Stimulated activated CD4-positive, alpha-beta T cell treated with anti-CD3 and anti-CD28 coated beads, Interleukin-1b, Interleukin-23, amount 100 ng/mL, for 48 hours (primary cell): ENCODE data around the gene WWOX.

ENCODE experiments used
- DNase-seq: peaks from one replicate; pipeline ENCODE4 v3.0.0-alpha.2; 2020

Gene WWOX

DNA sequence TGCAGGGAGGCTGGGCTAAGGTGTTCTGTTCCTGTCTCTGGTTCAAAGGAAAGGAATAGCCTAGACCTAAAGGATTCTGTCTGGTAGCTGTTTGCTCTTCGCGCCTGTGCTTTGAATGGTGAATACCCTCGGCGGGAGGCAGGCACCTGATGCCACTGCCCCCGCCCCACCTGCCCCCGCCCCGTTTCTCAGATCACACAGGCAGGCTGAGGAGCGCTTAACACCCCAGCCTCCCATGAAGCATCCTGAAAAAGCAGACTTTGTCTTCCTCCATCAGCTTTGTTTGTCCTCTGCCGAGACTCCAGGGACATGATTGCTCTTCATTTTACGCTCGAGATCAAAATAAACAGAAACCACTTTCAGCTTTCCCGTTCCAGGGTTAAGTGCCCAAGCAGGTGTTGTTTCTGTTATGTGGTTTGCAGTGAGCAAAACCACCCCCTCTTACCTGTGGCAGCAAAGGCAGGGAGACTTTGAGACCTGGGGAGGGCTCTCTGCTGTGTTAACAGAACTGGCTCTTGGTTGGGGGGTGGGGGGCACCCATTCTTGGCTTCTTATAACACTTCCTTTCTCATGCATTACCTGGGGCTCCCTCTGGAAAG is 452.1 kb downstream of the WWOX start:
- DNase-seq, result no peak

DNA sequence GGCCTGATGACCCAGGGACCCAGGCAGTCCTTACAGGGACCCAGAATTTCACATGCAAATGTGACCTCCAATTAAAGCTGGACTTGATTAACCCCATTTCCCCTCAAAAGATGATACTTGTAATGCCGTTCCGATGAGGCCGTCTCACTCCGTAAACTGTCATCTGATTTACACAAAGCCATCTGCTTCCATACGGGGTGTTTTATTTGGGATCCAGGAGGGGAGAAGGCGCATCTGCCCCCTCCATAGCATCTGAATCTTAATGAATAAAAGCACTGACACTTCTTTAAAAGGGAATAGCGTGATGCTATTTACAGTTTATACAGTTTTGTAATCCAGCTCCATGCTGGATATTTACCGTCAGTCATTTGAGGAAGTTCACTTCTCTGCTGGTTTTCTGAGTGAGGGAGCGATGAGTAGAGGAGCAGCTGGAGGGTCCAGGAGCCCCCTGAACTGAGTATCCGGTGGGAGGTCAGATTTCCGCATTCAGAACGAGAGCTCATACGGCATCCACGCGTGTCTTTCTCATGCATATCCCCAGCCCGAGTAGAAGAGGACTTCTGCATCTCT is 452.7 kb downstream of the WWOX start:
- no peak for DNase-seq

DNA sequence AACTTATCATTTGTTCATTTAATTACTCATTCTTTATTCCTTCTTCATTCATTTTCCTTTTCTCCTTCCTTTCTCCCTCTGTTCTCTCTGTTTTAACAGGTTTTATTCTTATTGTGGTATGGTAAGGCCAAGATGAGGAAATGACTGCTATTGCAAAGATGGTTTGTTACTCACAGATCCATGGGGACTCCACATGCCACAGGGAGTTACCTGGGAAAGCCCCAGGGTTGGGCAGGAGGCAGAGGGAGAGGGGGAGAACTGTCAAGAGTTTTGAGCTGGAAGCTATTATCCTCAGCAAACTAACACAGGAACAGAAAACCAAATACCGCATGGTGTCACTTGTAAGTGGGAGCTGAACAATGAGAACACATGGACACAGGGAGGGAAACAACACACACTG is 453.3 kb downstream of the WWOX start:
- DNase-seq, result no peak

DNA sequence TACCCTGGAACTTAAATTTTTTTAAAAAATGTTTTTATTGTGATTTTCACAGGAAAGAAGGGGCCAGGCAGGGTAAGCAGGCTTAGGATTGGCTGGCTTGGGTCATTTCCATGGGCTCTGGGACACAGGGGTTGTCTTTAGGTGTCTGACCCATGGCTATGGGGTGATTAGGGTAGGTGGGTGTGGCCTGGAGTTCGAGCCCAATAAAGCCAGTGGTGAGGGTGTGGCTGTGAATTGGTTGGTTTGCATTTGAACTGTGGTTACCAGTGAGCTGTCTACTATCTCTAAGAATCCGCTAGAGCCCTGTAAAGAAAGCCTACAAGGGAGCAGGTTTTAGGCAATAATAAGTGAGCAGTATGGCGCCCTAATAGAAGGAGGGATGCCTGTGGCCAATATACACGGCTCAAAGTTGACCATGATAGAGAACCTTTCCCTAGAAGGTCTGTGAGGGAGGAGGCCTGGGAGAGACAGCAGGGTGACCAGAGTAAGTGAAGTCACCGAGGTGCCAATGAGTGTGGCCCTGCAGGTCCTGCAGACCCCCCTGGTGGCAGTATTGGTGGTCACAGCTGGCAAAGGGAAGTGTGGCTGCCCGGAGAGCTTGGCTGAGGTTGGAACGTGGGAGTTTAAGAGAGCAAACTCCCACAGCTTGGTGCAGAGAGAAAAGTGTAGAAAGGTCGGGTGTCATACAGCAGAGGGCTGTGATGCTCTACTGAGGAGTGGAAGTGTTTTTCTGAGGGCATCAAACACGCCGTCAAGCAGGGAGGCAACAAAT is 454.0 kb downstream of the WWOX start:
- DNase-seq, result no peak

DNA sequence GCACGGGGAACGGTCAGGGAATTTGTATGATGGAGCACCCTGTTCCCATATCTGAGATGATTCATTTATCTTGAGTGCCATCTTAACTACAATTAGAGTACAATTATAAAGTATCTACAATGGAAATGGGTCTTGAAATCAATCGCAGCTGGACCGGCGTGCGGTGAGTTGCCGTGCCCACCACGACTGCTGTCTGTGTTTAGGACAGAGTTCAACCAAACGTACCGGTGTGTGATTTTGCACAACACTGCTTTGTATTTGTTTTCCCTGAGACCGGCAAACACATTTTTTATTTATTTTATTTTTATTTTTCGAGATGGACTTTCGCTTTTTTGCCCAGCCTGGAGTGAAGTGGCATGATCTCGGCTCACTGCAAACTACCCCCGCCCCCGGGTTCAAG is 457.0 kb downstream of the WWOX start:
- DNase-seq, result no peak

DNA sequence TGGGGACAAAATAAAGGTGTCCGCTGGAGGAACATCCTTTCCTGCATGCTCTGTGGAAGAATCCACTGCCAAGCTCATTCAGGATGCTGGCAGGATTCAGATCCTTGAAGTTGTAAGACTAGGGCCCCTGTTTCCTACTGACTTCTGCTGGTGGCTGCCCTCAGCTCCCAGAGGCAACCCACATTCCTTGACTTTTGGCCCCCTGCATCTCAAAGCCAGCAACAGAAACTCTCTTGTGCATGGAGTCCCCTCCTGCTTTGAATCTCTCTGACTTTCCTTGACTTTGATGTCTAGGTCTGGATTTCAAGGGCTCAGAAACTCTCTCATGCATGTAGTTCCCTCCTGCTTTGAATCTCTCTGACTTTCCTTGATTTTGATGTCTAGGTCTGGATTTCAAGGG is 461.5 kb downstream of the WWOX start:
- no peak for DNase-seq

DNA sequence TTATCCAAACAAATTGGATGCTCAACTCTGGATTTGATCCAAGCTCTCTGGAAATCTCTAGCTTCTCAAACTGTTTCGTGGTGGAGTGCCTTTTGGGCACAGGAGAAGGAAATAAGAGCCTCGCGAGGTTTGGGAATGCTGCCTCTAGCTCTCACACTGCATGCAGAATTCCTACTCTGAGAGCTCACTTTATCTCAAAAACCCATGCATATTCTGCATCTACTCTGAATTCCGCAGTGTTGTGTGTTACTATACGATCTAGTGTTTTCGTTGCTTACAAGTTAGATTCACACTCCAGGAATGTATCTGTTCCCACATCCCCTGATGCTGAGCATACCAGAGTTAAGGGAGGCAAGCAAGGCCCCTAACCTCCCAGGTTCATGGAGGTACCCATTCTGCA is 462.7 kb downstream of the WWOX start:
- no peak for DNase-seq

DNA sequence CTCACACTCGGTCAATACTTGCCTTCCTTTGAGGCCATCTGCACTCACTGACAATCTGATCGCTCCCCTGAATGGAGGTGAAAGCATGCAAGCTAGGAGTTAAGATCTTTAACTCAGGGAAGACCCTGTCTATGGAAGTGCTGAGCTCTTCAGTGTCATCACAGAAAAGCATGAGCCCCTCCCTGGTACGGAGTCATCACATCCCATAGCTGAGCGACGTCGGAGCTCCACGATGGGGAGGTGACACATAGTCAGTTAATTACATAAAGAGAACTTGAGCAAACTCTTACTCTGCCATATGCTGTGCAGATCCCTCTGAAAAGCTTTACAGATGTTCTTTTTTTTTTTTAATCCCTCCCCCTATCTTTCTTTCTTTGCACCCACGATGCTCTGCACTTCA is 463.2 kb downstream of the WWOX start:
- DNase-seq, result no peak

DNA sequence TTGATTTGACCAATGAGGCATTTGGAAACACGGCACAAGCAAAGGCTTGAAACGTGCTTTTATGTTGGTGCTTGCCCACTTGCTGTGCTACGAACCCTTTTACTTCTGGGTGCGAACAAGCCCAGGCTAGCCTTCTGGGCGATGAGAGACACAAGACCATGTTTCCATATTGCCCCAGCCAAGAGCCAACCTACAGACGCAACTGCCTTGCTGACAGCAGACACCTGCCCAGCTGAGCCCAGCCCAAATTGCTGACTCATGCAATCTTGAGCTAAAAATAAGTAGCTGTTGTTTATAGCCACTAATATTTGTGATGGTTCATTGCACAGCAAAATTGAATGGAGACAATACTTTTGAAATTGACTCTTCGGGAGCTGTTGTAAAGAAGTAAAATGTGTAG is 464.5 kb downstream of the WWOX start:
- no peak for DNase-seq

DNA sequence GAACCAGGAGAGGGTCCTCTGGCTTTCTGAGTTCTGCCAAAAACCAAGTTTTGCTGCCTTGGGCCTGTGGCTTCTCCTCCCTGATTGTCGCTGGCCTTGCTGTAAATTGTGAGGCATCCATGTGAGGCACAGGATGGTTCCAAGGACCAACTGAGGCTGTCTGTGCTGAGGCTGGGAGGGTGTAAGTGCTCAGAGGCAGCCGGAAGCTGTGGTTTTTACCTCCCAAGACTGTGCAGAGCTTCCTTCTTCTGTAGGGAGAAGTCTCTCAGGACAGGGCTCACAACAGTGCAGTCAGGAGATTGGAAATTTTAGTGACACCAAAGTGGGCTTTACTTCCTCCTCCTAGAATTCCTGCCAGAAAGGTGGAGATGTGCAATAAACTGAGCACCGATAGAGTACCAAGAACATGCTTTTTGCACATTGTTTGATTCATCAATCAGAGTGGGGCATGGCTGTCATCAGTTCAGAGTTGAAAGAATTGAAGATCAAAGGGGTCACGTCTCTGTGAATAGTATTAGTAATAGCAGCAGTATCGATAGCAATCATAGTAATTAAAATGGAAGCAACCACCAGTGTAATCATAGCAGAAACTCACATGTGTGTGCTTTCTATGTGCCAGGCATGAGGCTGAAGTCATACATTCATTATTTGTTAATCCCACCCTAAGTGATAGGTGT is 467.1 kb downstream of the WWOX start:
- DNase-seq, result no peak

DNA sequence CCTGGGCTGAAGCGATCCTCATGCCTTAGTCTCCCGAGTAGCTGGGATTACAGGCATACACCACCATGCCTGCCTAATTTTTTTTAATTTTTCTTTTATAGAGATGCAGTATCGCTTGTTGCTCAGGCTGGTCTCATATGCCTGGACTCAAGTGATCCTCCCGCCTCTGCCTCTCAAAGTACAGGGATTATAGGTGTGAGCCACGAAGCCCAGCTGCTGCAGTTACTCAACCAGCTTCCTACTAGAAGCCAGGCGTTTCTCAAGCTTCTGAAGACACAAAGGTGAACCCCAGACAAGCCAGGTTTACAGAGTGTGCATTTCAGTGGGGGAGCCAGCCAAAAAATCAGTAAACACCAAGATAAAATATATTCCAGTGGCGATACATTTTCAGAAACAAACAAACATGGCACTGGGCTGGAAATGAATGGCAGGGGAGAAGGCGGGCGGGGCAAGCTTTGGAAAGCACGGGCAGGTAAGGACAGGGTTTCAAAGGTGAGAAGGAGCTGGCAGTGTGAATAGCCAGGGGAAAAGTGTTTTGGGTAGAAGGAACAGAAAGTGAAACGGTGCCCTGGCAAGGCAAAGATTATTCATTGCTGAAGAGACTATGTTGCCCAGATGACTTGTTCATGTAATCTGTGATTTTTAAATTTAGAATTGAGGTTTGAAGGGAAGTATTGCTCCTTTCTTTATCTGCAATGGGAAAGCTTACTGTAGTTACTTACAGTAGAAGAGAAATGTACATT is 471.1 kb downstream of the WWOX start:
- DNase-seq, result no peak

DNA sequence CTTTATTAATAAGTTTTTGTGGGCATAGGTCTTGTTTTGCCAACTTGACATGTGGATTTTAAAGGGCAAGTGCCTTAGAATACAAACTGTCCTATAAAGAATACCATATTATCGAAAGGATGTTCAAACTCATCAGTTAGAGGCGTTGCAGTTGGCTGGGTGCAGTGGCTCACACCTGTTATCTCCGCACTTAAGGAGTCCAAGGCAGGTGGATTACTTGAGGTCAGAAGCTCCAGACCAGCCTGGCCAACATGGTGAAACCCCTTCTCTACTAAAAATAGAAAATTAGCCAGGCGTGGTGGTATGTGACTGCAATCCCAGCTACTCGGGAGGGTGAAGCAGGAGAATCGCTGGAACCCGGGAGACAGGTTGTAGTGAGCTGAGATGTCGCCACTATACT is 472.0 kb downstream of the WWOX start:
- no peak for DNase-seq

DNA sequence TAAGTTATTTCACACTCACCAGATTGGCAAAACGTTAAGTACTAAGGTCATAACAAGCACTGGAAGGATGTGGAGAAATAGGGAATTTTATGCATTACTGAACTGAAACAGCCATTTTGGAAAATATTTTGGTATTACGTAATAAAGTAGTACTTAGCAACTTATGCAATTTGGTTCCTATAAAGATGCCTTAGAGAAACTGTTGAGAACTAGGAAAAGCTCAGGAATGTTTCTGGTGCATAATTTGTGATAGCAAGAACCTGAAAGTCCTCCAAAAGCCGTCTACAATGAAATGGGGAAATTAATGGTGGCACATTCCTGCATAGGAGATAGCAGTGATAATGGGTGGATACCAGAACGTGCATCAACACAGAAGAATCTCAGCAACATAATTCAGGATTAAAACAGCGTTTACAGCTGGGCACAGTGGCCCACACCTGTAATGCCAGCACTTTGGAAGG is 472.5 kb downstream of the WWOX start:
- DNase-seq, result no peak

DNA sequence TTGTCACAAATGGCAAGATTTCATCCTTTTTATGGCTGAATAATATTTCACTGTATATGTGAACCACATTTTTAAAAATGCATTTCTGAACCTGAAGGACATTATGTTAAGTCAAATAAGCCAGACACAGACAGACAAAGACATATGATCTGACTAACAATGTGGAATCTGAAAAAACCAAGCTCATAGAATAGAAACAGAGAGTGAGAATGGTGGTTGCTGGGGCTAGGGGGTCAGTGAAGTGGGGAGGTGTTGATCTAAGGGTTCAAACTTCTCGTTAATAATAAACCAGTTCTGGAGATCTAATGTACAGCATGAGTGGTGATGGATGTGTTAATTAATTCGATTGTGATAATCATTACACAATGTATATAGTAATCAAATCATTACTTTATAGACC is 475.1 kb downstream of the WWOX start:
- no peak for DNase-seq

DNA sequence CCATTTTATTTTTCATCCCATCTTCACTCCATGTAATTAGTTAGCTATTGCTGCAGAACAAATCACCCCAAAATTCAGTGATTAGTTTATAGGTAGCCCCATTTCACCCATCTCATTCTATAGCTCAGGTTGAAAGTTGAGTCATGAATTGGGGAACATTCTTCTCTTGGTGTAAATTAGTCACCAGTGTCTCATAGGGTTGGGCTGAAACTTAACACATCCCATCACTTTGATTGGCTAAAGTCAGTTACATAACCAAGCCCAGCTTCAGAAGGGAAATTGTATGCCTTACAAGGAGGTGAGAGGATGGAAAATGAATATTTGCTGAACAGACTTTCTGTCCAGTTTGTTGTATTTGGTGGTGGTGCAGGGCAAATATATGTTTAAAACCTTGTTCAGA is 477.5 kb downstream of the WWOX start:
- no peak for DNase-seq

DNA sequence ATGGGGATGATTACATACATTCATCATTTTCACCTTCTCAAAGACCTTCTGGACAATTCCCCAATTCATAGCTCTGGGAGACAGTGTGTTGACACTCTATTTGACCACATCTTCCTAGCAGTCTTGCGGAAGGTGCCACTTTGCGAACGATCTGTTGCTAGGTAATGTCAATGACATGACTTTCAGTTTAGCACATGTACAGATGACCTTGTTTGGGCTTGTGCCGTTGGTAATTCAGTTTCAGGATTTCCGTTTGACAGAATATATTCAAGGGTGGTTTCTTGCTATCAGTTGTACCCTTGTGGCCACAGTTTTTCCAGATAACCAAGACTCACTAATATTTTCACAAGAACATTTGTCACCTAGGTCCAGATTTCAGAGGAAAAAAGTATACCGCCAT is 478.2 kb downstream of the WWOX start:
- DNase-seq, result no peak

DNA sequence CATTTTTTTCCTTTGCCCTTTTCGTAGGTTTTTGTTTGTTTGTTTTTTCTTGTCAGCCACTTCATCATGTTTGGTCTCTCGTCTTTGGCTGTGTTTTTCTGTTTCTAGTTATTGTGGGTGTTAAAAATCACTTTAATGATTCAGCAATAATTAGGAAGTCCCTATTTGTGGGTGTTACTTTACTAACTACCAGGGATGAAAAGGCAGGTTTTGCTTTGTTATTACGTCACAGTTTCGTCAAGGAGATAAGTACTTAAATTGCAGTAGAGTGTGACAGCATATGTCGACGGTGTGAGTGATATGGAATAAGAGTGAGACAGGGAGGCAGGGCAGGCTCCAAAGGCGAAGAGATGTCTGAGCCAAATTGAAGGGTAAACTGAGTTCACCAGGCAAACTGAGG is 479.6 kb downstream of the WWOX start:
- no peak for DNase-seq

DNA sequence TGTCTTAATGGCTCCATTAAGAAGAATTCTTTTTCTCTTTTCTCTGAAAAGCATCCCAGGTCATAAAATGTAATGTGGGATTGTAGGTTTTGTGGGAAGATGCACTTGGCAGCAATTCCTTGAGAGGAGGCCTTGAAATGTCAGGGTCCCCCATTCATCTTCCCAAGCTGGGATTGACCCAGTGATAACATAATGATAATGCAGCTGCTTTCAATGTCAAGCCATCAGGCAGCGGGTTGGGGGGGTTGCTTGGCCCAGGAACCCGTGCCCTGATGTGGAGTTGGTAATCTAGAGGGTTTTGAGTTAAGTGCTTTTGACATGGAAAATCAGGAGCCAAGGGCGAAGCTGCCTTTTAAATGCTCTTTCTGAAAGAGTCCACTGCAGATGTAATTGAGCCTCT is 484.0 kb downstream of the WWOX start:
- no peak for DNase-seq

DNA sequence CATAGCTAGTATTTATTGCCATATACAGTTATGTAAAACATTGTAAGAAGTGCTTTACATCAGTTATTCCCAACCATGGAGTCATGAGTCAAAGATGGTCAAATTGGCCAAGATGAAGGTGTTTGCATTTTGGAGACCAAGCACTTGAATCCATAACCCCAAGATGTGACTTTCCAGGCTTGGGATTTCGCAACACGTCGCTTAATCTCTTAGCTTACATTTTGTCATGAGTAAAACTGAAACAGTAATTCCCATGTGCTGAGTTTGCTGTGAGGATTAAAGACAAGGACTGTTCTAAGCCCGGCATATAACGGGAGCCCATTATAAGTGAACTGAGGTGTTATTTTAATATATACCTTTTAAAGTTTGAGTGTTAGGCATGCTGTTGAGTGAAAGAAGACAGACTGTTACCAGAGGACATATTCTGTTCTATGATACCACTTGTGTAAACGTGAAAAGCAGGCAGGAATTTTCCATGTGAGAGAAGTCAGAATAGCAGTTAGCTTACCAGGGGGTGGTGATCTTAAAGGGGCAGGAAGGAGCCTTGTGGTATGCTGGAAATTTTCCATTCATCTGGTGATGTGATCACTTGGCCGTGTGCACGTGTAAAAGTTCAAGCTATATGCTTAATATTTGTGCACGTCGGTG is 484.9 kb downstream of the WWOX start:
- no peak for DNase-seq

DNA sequence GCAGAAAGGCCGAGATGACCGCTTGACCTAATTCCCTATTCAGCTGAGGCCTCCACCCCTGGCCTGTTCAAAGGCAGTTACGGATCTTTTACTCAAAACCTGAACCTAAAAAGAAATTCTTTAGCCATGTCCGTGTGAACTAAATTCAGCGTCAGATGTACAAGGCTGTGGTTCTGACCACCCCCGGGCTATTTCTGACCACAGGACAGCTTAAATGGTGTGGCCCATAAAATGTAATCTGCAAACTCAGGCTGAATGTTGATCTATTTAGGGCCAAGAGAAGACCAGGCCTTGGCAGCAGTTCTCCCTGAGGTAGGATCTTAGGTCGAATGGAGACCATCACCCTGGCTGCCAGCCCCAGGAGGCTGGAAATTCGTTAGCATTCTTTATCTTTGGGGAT is 485.5 kb downstream of the WWOX start:
- DNase-seq, result no peak

DNA sequence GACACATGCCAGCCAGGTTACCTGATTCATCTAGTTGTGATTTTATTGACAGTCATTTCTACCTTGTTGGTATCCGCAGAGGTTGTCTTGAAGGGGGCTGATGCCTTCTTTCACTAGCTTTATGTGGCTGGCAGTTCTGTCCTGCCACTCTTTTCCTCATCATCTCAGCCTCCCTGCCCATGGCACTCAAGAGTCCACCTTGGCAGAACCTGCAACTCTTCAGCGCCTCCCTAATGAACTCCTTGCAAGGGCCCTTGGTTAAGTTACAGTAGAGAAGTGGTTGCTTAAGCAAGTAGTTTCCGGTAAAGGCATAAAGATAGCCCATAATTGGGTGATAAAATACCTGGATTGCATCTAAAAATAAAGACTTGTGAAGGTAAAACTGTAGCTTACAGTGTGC is 489.9 kb downstream of the WWOX start:
- DNase-seq, result no peak

DNA sequence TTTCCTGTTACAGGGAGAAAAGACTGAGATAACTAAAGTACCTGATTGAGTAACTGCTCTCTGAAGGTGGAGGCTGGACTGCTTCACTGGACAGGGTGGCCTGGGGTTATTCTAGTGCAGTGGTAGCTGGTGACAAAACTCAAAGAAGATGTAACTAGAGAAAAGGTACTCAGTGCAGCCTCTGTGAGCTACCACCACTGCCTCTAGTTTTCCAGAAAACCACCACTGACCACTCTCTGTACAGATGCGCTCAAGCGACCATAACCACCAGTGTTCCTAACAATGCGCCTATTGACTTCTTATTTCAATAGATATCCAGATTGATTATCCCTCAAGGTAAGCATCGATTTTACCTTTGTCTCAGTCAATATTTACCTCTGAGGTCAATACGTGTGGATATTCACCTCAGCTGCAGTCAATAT is 492.2 kb downstream of the WWOX start:
- no peak for DNase-seq

DNA sequence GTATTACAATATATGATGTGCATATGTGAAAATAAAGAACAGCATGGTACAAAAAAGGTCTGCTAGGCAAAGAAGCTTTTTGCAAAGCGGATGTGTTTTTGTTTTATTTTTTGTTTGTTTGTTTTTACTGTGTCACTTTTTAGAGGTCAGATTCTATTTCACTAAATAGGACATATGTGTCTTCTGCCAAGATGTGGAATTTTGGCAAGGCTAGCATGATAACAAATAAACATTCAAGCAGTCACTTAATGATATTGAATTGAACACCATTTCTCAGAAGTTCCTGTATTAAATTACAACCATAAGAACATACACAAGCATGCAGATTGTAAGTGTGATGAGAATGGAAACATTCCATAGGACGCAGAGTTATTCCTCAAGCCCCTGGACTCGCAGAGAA is 492.7 kb downstream of the WWOX start:
- no peak for DNase-seq
